ENCODE measurements around the gene DHX36. TPM values are rescaled to one million over a fixed set of nuclear protein-coding genes. Genes with fewer than 3 reads are reported as not detected.

Gene DHX36
- total RNA-seq, 1 donor from 2014 or later, result 16.8 TPM

- H3K27ac ChIP-seq, result no peak overlapping the region
- H3K9me3 ChIP-seq, result no peaks in the 10 kb centered on the region
- intact Hi-C loops (cut with DNase I), result no loop called here
- H3K4me3 ChIP-seq, result no peak overlapping the region
- TF ChIP-seq CTCF (IDR thresholded peaks at IDR 0.05), result no peak
- H3K4me1 ChIP-seq, result no peaks in the 10 kb centered on the region
- H3K27me3 ChIP-seq, result no peaks in the 10 kb centered on the region
- peaks cover 0 to 27% of the 10 kb centered on the region in 2 donors for H3K36me3 ChIP-seq
- no peak for DNase-seq (ENCODE audit: low spot score in 2 of 2)
Measured at GRCh38 chr3:154227531-154227930, 96.8 kb downstream of the DHX36 start.

GRCh38 chr3:154225536-154225935 is 98.8 kb downstream of the DHX36 start:
- intact Hi-C loops (cut with DNase I), result no loop called here
- H3K4me1 ChIP-seq, result no peaks in the 10 kb centered on the region
- no peak for DNase-seq (ENCODE audit: low spot score in 2 of 2)
- H3K4me3 ChIP-seq, result no peak overlapping the region
- no peaks in the 10 kb centered on the region for H3K9me3 ChIP-seq
- H3K27ac ChIP-seq, result no peak overlapping the region
- peaks cover 0 to 18% of the 10 kb centered on the region in 2 donors for H3K36me3 ChIP-seq
- no peaks in the 10 kb centered on the region for H3K27me3 ChIP-seq
- no peak for TF ChIP-seq CTCF (IDR thresholded peaks at IDR 0.05)

- no peaks in the 10 kb centered on the region for H3K9me3 ChIP-seq
- H3K27me3 ChIP-seq, result no peaks in the 10 kb centered on the region
- peak overlapping the region; percentile 11 to 39 for H3K27ac ChIP-seq
- no peaks in the 10 kb centered on the region for H3K4me1 ChIP-seq
- TF ChIP-seq CTCF (IDR thresholded peaks at IDR 0.05), result no peak
- intact Hi-C loops (cut with DNase I), result no loop called here
- H3K4me3 ChIP-seq, result no peak overlapping the region
- DNase-seq (ENCODE audit: low spot score in 2 of 2), result no peak
- H3K36me3 ChIP-seq, result peaks cover 0 to 17% of the 10 kb centered on the region in 2 donors
Measured at GRCh38 chr3:154224866-154225265, 99.4 kb downstream of the DHX36 start.

GRCh38 chr3:154224366-154224765 is 99.9 kb downstream of the DHX36 start:
- H3K9me3 ChIP-seq, result no peaks in the 10 kb centered on the region
- H3K36me3 ChIP-seq, result peaks cover 0 to 17% of the 10 kb centered on the region in 2 donors
- DNase-seq (ENCODE audit: low spot score in 2 of 2), result no peak
- intact Hi-C loops (cut with DNase I), result no loop called here
- no peaks in the 10 kb centered on the region for H3K27me3 ChIP-seq
- H3K4me1 ChIP-seq, result no peaks in the 10 kb centered on the region
- H3K4me3 ChIP-seq, result no peak overlapping the region
- H3K27ac ChIP-seq, result peak overlapping the region; percentile 11 to 39
- no peak for TF ChIP-seq CTCF (IDR thresholded peaks at IDR 0.05)

- Histone ChIP-seq H3K9me3 (no peaks in the 10 kb centered on the region), H3K4me3 (no peak overlapping the region), H3K4me1 (no peaks in the 10 kb centered on the region), H3K36me3 (peaks cover 4 to 10% of the 10 kb centered on the region in 2 donors), H3K27ac (no peak overlapping the region), H3K27me3 (no peaks in the 10 kb centered on the region)
- intact Hi-C loops (cut with DNase I), result no loop called here
- DNase-seq (ENCODE audit: low spot score in 2 of 2), result no peak
- TF ChIP-seq CTCF (IDR thresholded peaks at IDR 0.05), result no peak
Measured at GRCh38 chr3:154223519-154223918, 100.8 kb downstream of the DHX36 start.

Other genes starting within 250 kb of the DHX36 start
- gene ARHGEF26, start 203.1 kb downstream of the DHX36 start, total RNA-seq, result 33.8 TPM
- not detected for gene GPR149, start 105.7 kb upstream of the DHX36 start, total RNA-seq